Non-pigmented ciliary epithelial cell (primary cell): ENCODE measurements around the gene GABPA.
"Not testable (repeated sequence)": the region's sequence is repeated elsewhere in the genome, so short reads cannot be mapped to it uniquely, and the experiment has no call there.

Experiments
- DNase-seq: peaks from one replicate; pipeline ENCODE4 v3.0.0-alpha.2; 2010; ENCODE audit warnings: low read depth

The GABPA gene

GRCh38 chr21:25734904-25735645, at the start of gene GABPA, which contains the start of gene ATP5PF:
Gene GABPA, plus strand, starts transcription at chr21:25734972. Its CDS starts 6,627 bp downstream, at chr21:25741599.
Gene ATP5PF, minus strand, starts transcription at chr21:25734904. Its CDS starts 5,110 bp downstream, at chr21:25729794.
- DNase-seq = peak; percentile 95

GRCh38 chr21:25687787-25688186, 47.0 kb upstream of the GABPA start:
- DNase-seq = no peak

DNA sequence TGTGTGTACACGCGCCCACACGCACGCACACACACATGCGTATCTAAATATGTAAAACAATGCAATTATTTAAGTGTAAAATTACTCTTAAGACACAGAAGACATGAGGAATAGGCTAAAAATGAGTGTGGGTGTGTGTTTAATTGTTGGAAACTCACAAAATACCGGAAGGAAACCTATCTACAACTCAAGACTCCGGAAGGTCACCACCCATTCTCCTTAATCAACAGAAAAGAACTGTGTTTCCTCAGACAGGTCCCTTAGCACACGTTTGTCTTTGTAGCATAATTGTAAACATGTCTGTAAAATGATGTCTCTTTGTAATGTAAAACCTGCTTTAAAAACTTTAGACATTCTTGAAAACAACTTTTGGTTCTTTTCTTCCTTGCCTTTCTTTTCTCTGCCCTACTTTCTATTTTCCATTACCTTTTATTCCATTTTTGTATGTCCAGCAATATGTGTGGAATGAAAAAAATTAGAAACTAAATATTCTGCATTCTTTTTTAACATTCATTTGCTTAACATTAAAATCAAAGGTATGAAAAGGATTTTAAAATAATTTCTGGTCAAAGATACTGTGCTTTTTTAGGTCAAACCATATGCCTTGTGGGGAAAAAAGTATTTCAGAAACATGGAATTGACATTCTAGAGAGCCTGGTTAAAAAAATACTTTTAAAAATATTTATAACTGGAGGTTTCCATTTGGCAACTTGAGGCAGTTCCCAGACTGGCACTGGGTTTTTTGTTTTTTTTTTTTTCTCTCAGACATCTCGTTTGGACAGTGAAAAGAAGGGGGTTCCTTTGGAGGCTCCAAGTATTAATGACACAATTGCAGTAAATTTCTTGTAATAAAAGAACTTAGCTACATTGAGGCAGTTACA, 46.3 kb upstream of the GABPA start:
- DNase-seq = no peak

DNA sequence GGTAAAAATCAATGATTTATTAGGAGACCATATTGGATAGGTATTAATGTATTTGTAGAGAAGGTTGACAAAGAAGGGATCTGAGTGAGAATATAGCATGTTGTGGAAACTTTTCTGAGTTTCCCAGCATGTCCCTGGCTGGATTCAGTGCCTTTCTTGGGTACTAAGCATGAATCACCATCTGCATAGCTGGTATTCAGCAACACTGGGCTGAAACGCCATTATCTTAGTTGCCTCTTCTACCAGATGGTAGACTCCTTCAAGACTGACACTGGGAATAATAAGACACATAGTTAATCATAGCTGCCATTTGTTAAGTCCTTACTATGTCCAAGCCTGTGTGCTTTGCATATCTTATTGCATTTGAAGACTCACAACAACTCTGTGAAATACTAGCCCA, 45.5 kb upstream of the GABPA start:
- no peak for DNase-seq

DNA sequence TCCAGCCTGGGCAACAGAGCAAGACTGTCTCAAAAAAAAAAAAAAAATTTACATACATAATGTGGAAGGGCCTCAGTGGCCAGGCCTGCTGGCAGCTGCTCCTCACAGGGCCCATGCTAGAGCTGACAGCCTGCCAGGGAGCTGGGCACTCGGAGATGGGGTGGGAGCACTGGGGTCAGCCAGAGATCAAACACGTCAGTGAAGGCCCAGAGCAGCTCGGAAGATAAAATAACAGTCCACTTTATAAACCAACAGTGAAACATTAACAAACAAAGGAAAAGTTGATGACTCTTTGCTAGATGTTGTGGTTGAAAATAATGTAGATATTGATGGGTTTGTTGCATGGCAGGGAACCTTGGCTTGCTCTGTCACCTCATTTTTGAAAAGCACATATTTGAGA, 42.8 kb upstream of the GABPA start:
- DNase-seq = no peak

- DNase-seq = not testable (repeated sequence)
These were observed 39.3 kb upstream of the GABPA start for GRCh38 chr21:25695461-25695860.

DNA sequence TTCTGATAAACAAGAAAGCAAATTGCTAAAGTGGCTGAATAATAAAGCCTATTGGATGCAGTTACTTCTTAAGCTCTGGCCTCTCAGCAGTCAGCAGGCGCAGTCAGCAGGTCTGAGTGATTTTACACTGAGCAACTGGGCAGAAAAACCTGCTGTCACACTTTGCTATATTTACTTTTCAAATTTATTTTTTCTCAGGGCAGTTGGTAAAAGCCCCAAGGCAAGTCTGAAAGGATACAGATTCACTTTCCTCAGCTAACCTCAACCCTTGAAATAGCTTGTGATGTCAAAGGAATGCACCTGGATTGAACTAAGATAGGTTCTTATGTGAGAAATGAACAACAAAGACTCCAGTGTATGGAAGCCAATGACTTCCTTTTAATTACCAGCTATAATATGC, 34.0 kb upstream of the GABPA start:
- no peak for DNase-seq

DNA sequence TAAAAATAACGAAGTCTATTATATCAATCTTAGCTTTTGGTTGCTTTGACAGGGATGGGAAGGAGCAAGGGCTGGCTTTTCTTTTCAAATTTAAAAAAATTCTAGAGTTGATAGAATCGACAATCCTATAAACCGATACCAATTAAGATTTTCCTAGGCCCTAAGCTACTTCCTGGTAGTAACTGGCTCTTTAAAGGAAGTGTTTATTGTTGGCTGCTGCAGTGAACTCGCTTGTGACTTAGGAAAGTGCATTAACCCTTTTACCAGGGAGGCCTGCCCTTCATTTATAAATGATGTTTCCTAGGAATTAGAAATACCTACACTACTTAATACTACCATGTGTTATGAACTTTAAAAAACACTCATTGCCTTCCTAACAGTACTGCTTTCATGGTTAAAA, 33.2 kb upstream of the GABPA start:
- DNase-seq = no peak

GRCh38 chr21:25708467-25709065, 26.2 kb upstream of the GABPA start:
- DNase-seq = no peak

GRCh38 chr21:25709684-25710265, 25.0 kb upstream of the GABPA start:
- DNase-seq = no peak

DNA sequence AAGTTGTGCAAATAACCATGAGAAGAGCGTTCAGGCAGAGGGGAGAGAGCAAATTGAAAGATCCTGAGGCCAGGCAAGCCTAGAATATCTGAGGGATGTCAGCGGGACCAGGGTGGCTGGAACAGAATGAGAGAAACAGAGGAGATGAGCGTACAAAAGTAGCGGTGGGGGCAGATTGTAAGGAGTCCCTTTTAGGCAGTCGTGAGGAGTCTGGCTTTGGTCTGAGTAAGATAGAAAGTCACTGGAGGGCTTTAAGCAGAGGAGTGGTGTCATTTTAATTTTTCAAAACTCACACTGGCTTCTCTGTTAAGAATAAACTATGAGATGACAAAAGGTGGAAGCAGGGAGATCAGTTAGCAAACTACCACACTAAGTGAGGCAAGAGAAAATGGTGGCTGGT, 24.2 kb upstream of the GABPA start:
- DNase-seq = no peak

DNA sequence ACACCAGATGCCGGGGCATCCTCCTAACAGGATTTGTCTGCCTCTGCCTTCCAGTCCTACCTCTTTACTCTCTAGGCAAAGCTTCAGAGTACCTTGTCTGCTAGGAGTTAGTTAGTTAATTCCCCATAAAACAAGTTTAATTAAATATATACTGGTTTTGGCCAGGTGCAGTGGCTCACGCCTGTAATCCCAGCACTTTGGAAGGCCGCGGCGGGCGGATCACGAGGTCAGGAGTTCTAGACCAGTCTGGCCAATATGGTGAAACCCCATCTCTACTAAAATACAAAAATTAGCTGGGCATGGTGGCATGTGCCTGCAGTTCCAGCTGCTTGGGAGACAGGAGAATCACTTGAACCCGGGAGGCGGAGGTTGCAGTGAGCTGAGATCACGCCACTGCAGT, 20.7 kb upstream of the GABPA start:
- not testable (repeated sequence) for DNase-seq

GRCh38 chr21:25717491-25718147, 17.2 kb upstream of the GABPA start:
- no peak for DNase-seq

- no peak for DNase-seq
These were observed 12.8 kb upstream of the GABPA start for GRCh38 chr21:25721987-25722386.

GRCh38 chr21:25722631-25723030, 12.1 kb upstream of the GABPA start:
- no peak for DNase-seq

- DNase-seq = no peak
These were observed 2.5 kb upstream of the GABPA start for GRCh38 chr21:25732091-25732760.

DNA sequence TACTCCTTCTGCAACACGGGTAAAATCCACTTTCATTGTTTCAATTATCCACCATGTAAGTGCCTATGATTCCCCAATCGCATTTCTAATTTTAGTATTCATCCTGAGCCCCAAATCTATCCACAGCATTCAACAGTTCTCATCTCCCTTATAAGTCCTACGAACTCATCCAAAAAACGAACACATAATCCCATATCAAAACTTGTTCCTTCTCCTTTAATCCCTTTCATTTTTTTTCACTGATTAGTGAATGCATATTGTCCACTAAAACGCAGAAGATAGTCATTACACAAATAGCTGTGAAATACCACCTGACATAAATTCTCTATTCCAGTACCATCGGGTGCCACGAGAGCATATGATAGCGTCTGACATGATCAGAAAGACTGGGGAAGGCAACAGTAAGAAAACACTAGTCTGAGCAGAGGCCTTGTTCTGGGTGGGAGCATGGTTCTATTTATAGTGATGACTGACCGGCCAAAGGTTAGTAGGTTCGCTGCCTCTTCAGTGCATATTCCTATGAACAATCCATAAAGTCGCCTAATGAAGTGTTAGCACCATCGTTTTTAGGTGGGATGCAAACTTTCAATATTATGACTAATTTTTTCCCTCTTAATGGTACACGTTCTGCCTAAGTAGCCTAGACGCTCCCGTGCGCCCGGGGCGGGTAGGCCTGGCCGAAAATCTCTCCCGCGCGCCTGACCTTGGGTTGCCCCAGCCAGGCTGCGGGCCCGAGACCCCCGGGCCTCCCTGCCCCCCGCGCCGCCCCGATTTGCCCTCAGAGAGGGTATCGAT, 716 bp upstream of the GABPA start:
- DNase-seq = no peak

- DNase-seq = no peak
These were observed 193 bp upstream of the GABPA start for GRCh38 chr21:25734654-25734903.

DNA sequence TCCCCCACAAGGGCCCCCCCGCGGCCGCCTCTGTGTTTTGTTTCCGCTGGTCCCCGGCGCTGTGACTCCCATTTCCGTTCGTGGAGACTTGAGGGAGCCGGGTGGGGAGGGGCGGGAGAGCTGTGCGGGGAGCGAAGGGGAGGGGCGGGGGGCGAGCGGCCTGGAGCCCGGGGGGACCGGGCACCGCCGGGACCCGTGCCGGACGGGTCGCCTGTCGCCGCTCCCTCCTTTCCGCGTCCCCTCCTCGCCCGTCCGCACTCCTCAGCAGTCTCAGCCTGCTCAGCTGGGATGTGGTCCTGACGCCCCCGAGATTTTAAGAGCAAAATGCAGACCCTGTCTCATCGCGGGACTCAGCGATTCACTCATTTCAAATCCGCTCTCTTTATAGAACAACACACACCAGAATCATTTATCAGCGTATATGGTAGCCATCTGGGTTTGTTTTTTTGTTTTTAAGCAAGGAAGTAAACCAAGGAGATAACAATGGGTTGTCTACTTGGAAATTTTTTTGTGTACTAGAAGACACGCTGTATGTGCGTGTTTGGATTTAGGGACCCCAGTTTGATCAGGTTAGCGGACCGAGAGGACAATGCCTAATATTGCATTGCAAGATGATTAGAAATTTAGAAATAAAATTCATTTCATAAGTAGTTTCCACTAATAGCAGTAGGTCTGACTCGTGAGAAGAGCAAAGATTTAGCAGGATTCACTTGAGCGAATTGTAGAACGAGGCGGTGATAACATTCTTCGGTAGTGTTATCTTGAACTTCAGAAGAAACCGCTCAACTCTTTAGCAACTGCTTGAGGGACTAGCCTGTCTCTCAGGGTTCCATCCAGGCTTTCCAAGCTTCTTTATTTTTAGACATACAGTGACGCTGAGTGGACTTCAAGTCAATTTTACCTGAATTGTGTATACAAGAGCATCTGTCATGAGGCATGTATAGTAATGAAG, 1.1 kb downstream of the GABPA start:
- DNase-seq = no peak

DNA sequence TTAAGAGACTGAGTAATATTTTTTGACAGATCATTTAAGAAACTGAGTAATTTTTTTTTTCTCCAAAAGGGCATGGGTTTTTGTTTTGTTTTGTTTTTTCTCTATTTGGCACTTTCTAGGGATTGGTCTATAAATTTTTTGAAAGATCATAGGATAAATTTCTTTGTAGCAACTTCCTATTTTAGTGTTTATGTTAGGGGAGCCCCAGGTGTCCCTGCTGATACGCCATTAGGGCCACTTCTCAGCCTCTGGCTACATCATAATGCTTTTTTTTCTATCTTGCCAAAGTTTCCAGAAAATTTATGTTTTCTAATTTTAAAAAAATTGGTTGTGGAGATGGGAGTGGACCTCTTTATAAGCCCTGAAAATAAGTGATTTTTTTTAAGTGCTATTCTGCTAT, 2.6 kb downstream of the GABPA start:
- DNase-seq = no peak
